GM10847 (cell line): ENCODE measurements around the gene HCST.

ENCODE experiments used
- POLR2A ChIP-seq: IDR thresholded peaks from 2 replicates; pipeline ENCODE4 v1.6.1; 2011; ENCODE audit not compliant: insufficient read length; ENCODE audit errors: extremely low read depth

The HCST gene

GRCh38 chr19:35901854-35902661 is at the start of gene HCST:
Gene HCST (plus strand): TSS chr19:35902529. CDS start chr19:35902594, 65 bp downstream.
- peak; percentile 44 for TF ChIP-seq POLR2A

GRCh38 chr19:35853038-35853756 is 49.1 kb upstream of the HCST start:
- no peak for TF ChIP-seq POLR2A

- TF ChIP-seq POLR2A: no peak
Observed at GRCh38 chr19:35856546-35857149, 45.7 kb upstream of the HCST start, which contains the start of gene KIRREL2. Gene KIRREL2 (plus strand): TSS chr19:35856911. CDS start chr19:35857120, 209 bp downstream.

GRCh38 chr19:35858311-35858710 is 44.0 kb upstream of the HCST start:
- TF ChIP-seq POLR2A: no peak

GRCh38 chr19:35859414-35859813 is 42.9 kb upstream of the HCST start:
- no peak for TF ChIP-seq POLR2A

GRCh38 chr19:35860436-35860817 is 41.9 kb upstream of the HCST start:
- no peak for TF ChIP-seq POLR2A

- no peak for TF ChIP-seq POLR2A
Observed at GRCh38 chr19:35860818-35861639, 41.3 kb upstream of the HCST start.

GRCh38 chr19:35861640-35862160 is 40.6 kb upstream of the HCST start:
- TF ChIP-seq POLR2A: no peak

- no peak for TF ChIP-seq POLR2A
Observed at GRCh38 chr19:35862528-35862927, 39.8 kb upstream of the HCST start.

- no peak for TF ChIP-seq POLR2A
Observed at GRCh38 chr19:35863018-35863417, 39.3 kb upstream of the HCST start.

GRCh38 chr19:35868172-35868822 is 34.0 kb upstream of the HCST start, which contains the start of gene APLP1:
Gene APLP1 (plus strand): TSS chr19:35868574. CDS start chr19:35868637, 63 bp downstream.
- TF ChIP-seq POLR2A: no peak

- TF ChIP-seq POLR2A: no peak
Observed at GRCh38 chr19:35868823-35869326, 33.5 kb upstream of the HCST start.

- TF ChIP-seq POLR2A: no peak
Observed at GRCh38 chr19:35869327-35870123, 32.8 kb upstream of the HCST start.
